ES-I3 (cell line): ENCODE measurements around the gene DOCK6.

Source experiments
- H3K36me3 ChIP-seq: 2 replicates; pipeline ENCODE4 v1.6.1; 2013; ENCODE audit warnings: mild to moderate bottlenecking, low read length, control low read depth, moderate library complexity; ENCODE audit not compliant: insufficient read depth
- H3K4me1 ChIP-seq: 2 replicates; pipeline ENCODE4 v1.6.1; 2013; ENCODE audit warnings: mild to moderate bottlenecking, control low read depth, low read length; ENCODE audit not compliant: insufficient read depth
- H3K9ac ChIP-seq: 2 replicates; pipeline ENCODE4 v1.6.1; 2013; ENCODE audit warnings: low read depth, mild to moderate bottlenecking, low read length, moderate library complexity
- H3K9me3 ChIP-seq: 2 replicates; pipeline ENCODE4 v1.6.1; 2013; ENCODE audit warnings: mild to moderate bottlenecking, low read length, moderate library complexity; ENCODE audit not compliant: control insufficient read depth, insufficient read depth

DOCK6 gene

GRCh38 chr19:11247934-11248333 lies 14.4 kb downstream of the DOCK6 start:
- Histone ChIP-seq H3K9me3 (no peaks in the 10 kb centered on the region), H3K36me3 (peaks cover 5% of the 10 kb centered on the region), H3K4me1 (no peaks in the 10 kb centered on the region), H3K9ac (no peak overlapping the region)

GRCh38 chr19:11247391-11247790 lies 14.9 kb downstream of the DOCK6 start:
- Histone ChIP-seq H3K9ac (no peak overlapping the region), H3K4me1 (no peaks in the 10 kb centered on the region), H3K9me3 (no peaks in the 10 kb centered on the region), H3K36me3 (peaks cover 9% of the 10 kb centered on the region)

- peaks cover 12% of the 10 kb centered on the region for H3K36me3 ChIP-seq
- H3K9me3 ChIP-seq, result no peaks in the 10 kb centered on the region
- no peak overlapping the region for H3K9ac ChIP-seq
- no peaks in the 10 kb centered on the region for H3K4me1 ChIP-seq
Measured at GRCh38 chr19:11246941-11247340, 15.4 kb downstream of the DOCK6 start.

GRCh38 chr19:11244846-11245589 lies 17.3 kb downstream of the DOCK6 start:
- no peaks in the 10 kb centered on the region for H3K4me1 ChIP-seq
- no peak overlapping the region for H3K9ac ChIP-seq
- H3K9me3 ChIP-seq, result no peaks in the 10 kb centered on the region
- peaks cover 9% of the 10 kb centered on the region for H3K36me3 ChIP-seq

GRCh38 chr19:11243798-11244169 lies 18.5 kb downstream of the DOCK6 start:
- Histone ChIP-seq H3K9me3 (no peaks in the 10 kb centered on the region), H3K9ac (no peak overlapping the region; the same call in 1 of the 2 replicates), H3K36me3 (peaks cover 9% of the 10 kb centered on the region), H3K4me1 (no peaks in the 10 kb centered on the region)

- Histone ChIP-seq H3K9ac (no peak overlapping the region; the same call in 1 of the 2 replicates), H3K4me1 (no peaks in the 10 kb centered on the region), H3K36me3 (peaks cover 9% of the 10 kb centered on the region), H3K9me3 (no peaks in the 10 kb centered on the region)
Measured at GRCh38 chr19:11242864-11243797, 19.2 kb downstream of the DOCK6 start.

- Histone ChIP-seq H3K9me3 (no peaks in the 10 kb centered on the region), H3K9ac (no peak overlapping the region), H3K4me1 (no peaks in the 10 kb centered on the region), H3K36me3 (peaks cover 9% of the 10 kb centered on the region)
Measured at GRCh38 chr19:11242025-11242424, 20.3 kb downstream of the DOCK6 start.

- Histone ChIP-seq H3K4me1 (no peaks in the 10 kb centered on the region), H3K9me3 (no peaks in the 10 kb centered on the region), H3K36me3 (peaks cover 9% of the 10 kb centered on the region), H3K9ac (no peak overlapping the region)
Measured at GRCh38 chr19:11240008-11240444, 22.3 kb downstream of the DOCK6 start.

- no peaks in the 10 kb centered on the region for H3K4me1 ChIP-seq
- H3K9ac ChIP-seq, result no peak within 1 kb of the TSS
Measured at GRCh38 chr19:11239377-11240000, 22.8 kb downstream of the DOCK6 start, which contains the start of gene ANGPTL8. ANGPTL8 (plus strand) TSS chr19:11239619; CDS start chr19:11239638, 19 bp downstream.

GRCh38 chr19:11238781-11239376 lies 23.4 kb downstream of the DOCK6 start:
- Histone ChIP-seq H3K9ac (no peak overlapping the region), H3K36me3 (peaks cover 13% of the 10 kb centered on the region), H3K9me3 (no peaks in the 10 kb centered on the region), H3K4me1 (no peaks in the 10 kb centered on the region)

More at GRCh38 chr19:11239377-11240000, 22.8 kb downstream of the DOCK6 start, which contains the start of gene ANGPTL8:
- Histone ChIP-seq H3K36me3 (peaks cover 13% of the 10 kb centered on the region), H3K9me3 (no peaks in the 10 kb centered on the region)

- H3K9ac ChIP-seq, result no peak overlapping the region
Measured at GRCh38 chr19:11238041-11238440, 24.3 kb downstream of the DOCK6 start.

GRCh38 chr19:11237321-11237720 lies 25.0 kb downstream of the DOCK6 start:
- Histone ChIP-seq H3K9ac (no peak overlapping the region), H3K36me3 (peaks cover 7% of the 10 kb centered on the region; the same call in 1 of the 2 replicates), H3K4me1 (no peaks in the 10 kb centered on the region), H3K9me3 (no peaks in the 10 kb centered on the region)

More at GRCh38 chr19:11238041-11238440, 24.3 kb downstream of the DOCK6 start:
- Histone ChIP-seq H3K4me1 (no peaks in the 10 kb centered on the region), H3K36me3 (peaks cover 12% of the 10 kb centered on the region), H3K9me3 (no peaks in the 10 kb centered on the region)

GRCh38 chr19:11236324-11237301 lies 25.7 kb downstream of the DOCK6 start:
- H3K36me3 ChIP-seq, result peaks cover 3% of the 10 kb centered on the region; the same call in 1 of the 2 replicates
- H3K9me3 ChIP-seq, result no peaks in the 10 kb centered on the region
- H3K9ac ChIP-seq, result no peak overlapping the region
- H3K4me1 ChIP-seq, result no peaks in the 10 kb centered on the region
